Fibroblast of skin of abdomen (primary cell): ENCODE data around the gene B4GALNT1.

Experiments used
- DNase-seq: peaks from one replicate; pipeline ENCODE4 v3.0.0-alpha.2; 2013

B4GALNT1 gene

DNA sequence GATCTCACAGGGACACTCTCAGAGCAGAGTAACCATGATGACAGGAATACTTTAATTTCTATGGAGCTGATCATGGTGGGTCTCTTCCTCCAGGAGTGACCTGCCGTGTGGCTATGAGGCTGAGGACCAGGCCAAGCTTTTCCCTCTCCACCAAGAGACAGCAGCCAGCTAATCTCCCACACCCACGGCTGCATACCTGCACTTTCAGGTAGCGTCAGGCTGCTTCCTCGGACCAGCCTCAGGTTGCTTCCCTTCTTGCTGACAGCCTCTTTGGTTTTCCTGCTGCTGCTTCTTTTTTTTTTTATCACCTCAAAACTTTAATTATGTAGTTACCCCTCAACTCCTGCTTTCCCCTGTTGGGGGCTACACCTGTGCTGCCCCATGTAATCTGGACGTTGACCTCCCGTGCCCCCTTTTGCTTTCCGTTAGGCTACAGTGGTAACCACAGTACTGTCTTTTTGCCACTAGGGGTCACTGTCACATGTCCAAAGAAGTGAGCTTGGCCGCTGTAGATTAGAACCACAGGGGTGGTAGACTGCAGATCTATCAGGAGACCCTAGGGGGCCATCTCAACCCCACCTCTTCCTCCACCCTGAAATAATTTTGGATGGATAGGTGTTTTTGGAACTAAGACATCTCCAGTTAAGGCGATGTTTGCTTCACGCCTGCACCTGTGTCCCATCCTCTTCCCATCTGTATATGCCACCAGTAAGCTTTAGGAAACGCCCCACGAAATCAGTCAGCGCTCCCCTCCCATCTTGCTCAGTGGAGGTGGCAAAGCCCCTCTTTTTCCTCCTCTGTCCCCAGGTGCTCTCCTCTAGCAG lies 49.8 kb downstream of the B4GALNT1 start:
- DNase-seq: peak; percentile 76

DNA sequence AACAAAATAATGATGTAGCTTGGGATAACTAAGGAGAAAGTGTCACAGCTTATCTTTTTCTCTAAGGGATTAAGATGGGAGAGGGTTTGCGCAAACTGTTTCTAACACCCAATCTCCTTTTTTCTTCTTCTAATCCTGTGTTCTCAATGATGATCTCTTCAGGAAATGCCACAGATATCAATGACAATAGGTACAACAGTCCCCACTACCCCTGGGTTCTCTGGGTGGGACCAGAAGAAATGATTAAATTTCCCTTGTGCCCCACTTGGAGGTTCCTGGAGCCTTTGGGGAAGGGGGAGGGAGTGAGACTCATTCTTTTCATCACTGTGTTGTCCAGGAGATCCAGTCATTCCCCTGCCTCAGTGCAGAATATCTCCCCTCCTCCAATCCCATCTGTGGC lies 50.6 kb downstream of the B4GALNT1 start:
- no peak for DNase-seq

DNA sequence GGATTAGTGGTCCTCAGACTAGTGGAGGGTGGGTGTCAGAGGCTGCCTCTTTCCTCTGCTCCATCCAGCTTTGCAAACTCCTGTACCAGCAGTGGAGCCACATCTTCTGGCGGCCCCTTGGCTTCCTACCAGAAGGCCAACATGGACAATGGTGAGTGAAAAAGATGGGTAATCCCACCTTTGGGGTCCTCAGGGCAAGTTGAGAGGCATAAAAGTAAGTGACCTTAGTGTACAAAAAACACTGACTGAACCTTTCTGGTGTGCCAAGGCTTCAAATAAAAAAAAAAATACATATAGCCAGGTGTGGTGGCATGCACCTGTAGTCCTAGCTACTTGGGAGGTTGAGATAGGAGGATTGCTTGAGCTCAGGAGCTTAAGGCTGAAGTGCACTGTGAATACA lies 51.2 kb downstream of the B4GALNT1 start:
- no peak for DNase-seq

DNA sequence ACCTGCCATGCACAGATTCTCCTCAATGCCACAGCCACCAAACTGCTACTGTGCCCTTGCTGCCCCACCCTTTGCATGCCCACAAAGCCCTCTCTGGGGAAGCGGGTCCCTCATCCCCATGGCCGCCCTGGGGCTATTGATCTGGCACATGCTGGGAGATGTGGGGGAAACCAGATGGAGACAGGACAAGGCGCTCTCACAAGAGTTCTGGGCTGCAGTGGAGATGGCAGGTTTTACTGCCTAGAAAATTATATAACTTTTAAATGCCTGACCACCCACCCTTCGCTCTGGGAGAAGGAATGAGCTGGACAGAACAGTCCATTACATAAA lies 52.6 kb downstream of the B4GALNT1 start:
- no peak for DNase-seq

DNA sequence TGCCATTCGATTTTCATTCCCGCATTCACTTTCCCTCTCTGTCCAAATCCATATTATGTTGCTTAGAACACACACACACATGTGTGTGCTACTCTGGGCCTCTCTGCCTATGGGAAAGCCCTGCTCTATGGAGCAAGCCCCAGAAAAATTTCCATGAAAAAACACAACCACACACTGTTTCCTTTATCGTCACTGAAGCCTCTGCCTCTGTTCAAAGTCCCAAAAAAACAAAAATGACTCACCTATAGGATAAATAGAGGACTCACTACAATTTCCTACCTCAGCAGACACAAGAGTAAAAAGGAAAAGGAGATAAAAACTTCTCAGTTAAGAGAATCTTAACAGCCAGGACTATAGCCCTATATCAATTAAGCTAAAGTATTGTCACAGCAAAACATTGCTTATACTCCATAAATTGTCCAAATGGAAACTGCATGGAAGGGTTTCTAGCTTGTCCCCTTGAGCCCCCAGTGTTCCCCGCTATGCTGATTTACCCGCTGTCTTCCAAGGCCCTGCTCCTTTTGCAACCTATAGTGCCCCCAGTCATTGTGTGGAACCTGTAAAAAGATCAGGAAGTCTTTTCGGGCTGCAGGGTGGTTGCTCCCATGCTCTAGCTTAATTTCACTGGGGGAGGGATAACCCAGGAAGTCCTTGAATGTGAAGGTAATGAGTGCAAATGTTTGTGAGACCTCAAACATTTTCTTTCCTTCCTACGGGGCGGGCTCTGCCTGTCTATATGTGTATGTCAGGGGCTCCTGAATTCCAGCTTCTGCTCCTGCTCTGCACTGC lies 53.1 kb downstream of the B4GALNT1 start:
- DNase-seq: no peak

DNA sequence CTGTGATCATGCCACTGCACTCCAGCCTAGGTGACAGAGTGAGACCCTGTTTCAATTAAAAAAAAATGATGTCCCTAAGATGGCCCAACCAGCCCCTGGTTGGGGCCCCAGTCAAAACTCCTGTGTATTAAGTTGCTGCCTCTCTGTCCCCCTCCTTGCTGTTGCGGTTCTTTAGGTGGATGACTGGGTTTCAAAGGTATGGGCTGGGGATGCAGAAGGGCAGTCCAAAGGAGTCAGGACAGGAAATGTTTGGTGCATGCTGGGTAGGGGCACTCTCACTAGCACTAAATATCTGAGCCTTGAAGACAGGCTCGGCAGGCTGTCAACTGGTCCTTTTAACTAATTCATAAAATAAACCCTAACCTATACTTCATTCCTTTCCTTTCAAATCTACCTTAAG lies 54.0 kb downstream of the B4GALNT1 start:
- no peak for DNase-seq

DNA sequence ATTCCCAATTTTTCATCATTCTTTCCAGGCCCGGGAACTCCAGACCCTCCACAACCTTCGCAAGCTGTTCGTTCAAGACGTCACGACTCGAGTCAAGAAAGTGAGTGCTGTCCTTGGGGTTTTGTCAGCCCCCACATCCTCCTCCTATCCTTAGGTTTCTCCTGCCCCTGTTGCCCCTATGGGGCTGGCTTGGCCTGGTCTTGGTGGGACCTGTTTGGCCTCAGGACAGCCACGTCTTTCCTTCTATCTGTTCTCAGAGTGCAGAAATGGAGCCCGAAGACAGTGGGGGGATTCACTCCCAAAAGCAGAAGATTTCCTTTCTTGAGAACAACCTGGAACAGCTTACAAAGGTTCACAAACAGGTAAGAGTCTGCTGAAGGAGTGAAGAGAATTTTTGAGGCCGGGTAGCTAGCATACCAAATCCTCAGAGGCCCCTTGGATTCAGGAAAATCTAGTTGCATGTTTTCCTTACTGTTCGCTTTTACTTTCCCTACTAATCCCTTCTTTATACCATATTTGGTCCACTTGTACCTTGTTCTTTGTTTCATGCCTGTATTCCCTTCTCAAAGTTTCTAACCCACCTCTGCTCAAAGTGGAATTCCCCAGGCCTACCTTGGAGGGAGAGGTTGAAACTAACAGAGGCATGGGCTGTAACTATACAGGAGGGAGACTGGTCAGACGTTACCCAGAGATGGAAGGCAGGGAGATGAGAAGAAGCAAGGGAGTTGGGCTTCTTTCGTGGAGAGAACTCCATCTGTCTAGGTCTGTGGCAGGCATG lies 54.8 kb downstream of the B4GALNT1 start:
- DNase-seq: no peak

DNA sequence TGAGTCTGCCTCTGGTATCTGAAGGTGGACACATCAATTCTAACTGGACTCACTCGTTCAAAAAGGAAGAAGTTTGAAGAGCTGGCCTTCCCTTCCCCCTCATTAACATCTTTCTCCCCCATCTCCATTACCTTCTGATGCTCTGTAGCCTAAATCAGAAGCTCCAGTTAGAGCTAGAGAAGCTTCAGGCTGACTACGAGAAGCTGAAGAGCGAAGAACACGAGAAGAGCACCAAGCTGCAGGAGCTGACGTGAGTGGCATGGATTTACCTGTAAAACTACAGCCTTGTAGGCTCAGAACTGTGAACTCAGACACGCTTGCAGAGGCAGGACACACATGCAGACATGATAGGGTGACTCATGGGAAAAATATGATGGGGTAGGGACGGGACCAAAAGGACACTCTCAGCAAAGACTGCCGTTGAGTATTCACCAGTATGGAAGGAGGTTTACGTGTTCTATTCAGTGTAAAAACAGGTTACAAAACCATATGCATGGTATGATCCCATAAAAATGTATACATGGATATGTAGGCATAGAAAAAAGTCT lies 56.3 kb downstream of the B4GALNT1 start:
- DNase-seq: no peak
